Stomach (tissue), 9 donors: Measurements from ENCODE around the gene SGIP1. TPM values are rescaled to one million over a fixed set of nuclear protein-coding genes. Genes with fewer than 3 reads are reported as not detected.

Experiments
- DNase-seq, 2 donors: peaks; one replicate each; pipeline versions ENCODE4 v3.0.0 to v3.0.0-alpha.2; 2013 to 2019
- H3K27ac ChIP-seq, 5 donors: fragments of 200-600 bp in 4 of 5; sonication (generic) in 4 of 5; one replicate each; pipeline ENCODE4 v1.5.1; 2013 to 2019; ENCODE audit warnings: mild to moderate bottlenecking in 1 of 5, moderate library complexity in 1 of 5
- H3K27me3 ChIP-seq, 3 donors: fragments of 200-600 bp; sonication (generic); one replicate each; pipeline ENCODE4 v1.5.1; 2017 to 2019; ENCODE audit warnings: mixed run types in 1 of 3
- H3K36me3 ChIP-seq, 4 donors: fragments of 200-600 bp; sonication (generic); 1 replicate in 3 of 4; 2 replicates in 1 of 4; pipeline ENCODE4 v1.5.1; 2016 to 2019
- H3K4me1 ChIP-seq, 4 donors: fragments of 200-600 bp; sonication (generic); one replicate each; pipeline ENCODE4 v1.5.1; 2016 to 2019
- H3K4me3 ChIP-seq, 4 donors: fragments of 200-600 bp; sonication (generic) in 3 of 4; one replicate each; pipeline ENCODE4 v1.5.1; 2016 to 2019; ENCODE audit warnings: mild to moderate bottlenecking in 1 of 4
- H3K9me3 ChIP-seq, 4 donors: fragments of 200-600 bp; sonication (generic); one replicate each; pipeline ENCODE4 v1.5.1; 2016 to 2019
- CTCF ChIP-seq, 7 experiments: fragments of 450-650 bp in 4 of 7; fragments of 200-600 bp in 3 of 7; sonication (generic) in 3 of 7; IDR thresholded peaks; one replicate each; pipeline ENCODE4 v1.5.1; 2016 to 2019; ENCODE audit warnings: antibody characterized with exemption in 7 of 7, control low read depth in 2 of 7, mild to moderate bottlenecking in 1 of 7
- EP300 ChIP-seq: sonication (generic); formaldehyde crosslinking; IDR thresholded peaks from one replicate; pipeline ENCODE4 v1.6.1; 2017; ENCODE audit warnings: antibody characterized with exemption
- POLR2A ChIP-seq, 4 donors: fragments of 450-650 bp; IDR thresholded peaks; one replicate each; pipeline ENCODE4 v1.6.1; 2016; ENCODE audit warnings: antibody characterized with exemption in 4 of 4, control low read depth in 2 of 4, mild to moderate bottlenecking in 1 of 4, moderate library complexity in 1 of 4
- POLR2AphosphoS5 ChIP-seq, 3 donors: sonication (generic); formaldehyde crosslinking; IDR thresholded peaks; one replicate each; pipeline ENCODE4 v1.6.1; 2016; ENCODE audit warnings: antibody characterized with exemption in 3 of 3
- WGBS, 5 donors: extraction: QIAGEN DNeasy Blood & Tissue Kit in 3 of 5; methylation state at CpG; one replicate each; pipeline versions ENCODE4 v1.1.5 to v1.1.7; 2013 to 2018; 5-methylcytosine and 5-hydroxymethylcytosine counted together
- intact Hi-C: fragments of 100-400 bp; cut with DNase I; formaldehyde crosslinking; loops from one replicate; pipeline ENCODE4 v1.15.1; 2023; ENCODE audit warnings: low total_unique reads
- polyA plus RNA-seq, 3 donors: library from polyadenylated mRNA; stranded (reverse); fragments of 200-250 nt; gene quantifications; one replicate each; pipeline ENCODE4 v1.2.3, GENCODE V29; 2013
- total RNA-seq, 5 donors: library from RNA; depleted of rRNA; stranded (reverse); fragments of >200 nt; gene quantifications; one replicate each; pipeline versions ENCODE4 v1.1.0 to v1.2.3, GENCODE V29; 2014 to 2016
- donor health status: healthy with polysubstance abuse.
- donor health status: Bipolar disorder and iron deficiency.
- donor health status: healthy.

SGIP1 gene
- total and polyA plus RNA-seq, 8 donors = 1.2 to 44.9 (median 3.0) TPM; not detected in 1

- intact Hi-C loops = no loop called here
- no peak overlapping the region for H3K27ac ChIP-seq
- WGBS, 5 donors = 68 to 91% (median 89%) methylated on average over 3 of the region's 3 CpGs
- no peaks in the 10 kb centered on the region for H3K4me1 ChIP-seq
- H3K36me3 ChIP-seq = no peaks in the 10 kb centered on the region
- TF ChIP-seq POLR2A (IDR thresholded peaks at IDR 0.05) = no peak
- TF ChIP-seq EP300 = no peak
- TF ChIP-seq POLR2AphosphoS5 (IDR thresholded peaks at IDR 0.05) = no peak
- no peak for TF ChIP-seq CTCF (IDR thresholded peaks at IDR 0.05)
- H3K27me3 ChIP-seq = no peaks in the 10 kb centered on the region
- DNase-seq = no peak
- H3K9me3 ChIP-seq = no peaks in the 10 kb centered on the region
- no peak overlapping the region for H3K4me3 ChIP-seq
Measured at GRCh38 chr1:66497910-66498309, 36.0 kb upstream of the SGIP1 start.

- intact Hi-C loops = no loop called here
- no peaks in the 10 kb centered on the region for H3K36me3 ChIP-seq
- TF ChIP-seq POLR2A (IDR thresholded peaks at IDR 0.05) (no peak), POLR2AphosphoS5 (IDR thresholded peaks at IDR 0.05) (no peak), EP300 (no peak), CTCF (IDR thresholded peaks at IDR 0.05) (no peak)
- no peak for DNase-seq
- no peaks in the 10 kb centered on the region for H3K9me3 ChIP-seq
- H3K4me1 ChIP-seq = no peaks in the 10 kb centered on the region
- H3K27me3 ChIP-seq = no peaks in the 10 kb centered on the region
- H3K4me3 ChIP-seq = no peak overlapping the region
- 67 to 81% (median 69%) methylated on average over 1 of the region's 1 CpG for WGBS, 5 donors
- H3K27ac ChIP-seq = no peak overlapping the region
Measured at GRCh38 chr1:66500301-66500700, 33.7 kb upstream of the SGIP1 start.

GRCh38 chr1:66502086-66502485 is 31.9 kb upstream of the SGIP1 start:
- no peaks in the 10 kb centered on the region for H3K27me3 ChIP-seq
- intact Hi-C loops = no loop called here
- no peaks in the 10 kb centered on the region for H3K9me3 ChIP-seq
- 34 to 55% (median 42%) methylated on average over 1 of the region's 1 CpG for WGBS, 5 donors
- peaks cover 0 to 4% (median 0%) of the 10 kb centered on the region in 4 donors for H3K4me1 ChIP-seq
- H3K27ac ChIP-seq = no peak overlapping the region
- H3K4me3 ChIP-seq = no peak overlapping the region
- no peak for TF ChIP-seq CTCF (IDR thresholded peaks at IDR 0.05)
- TF ChIP-seq EP300 = no peak
- TF ChIP-seq POLR2AphosphoS5 (IDR thresholded peaks at IDR 0.05) = no peak
- no peak for TF ChIP-seq POLR2A (IDR thresholded peaks at IDR 0.05)
- H3K36me3 ChIP-seq = no peaks in the 10 kb centered on the region
- DNase-seq = no peak

- Histone ChIP-seq H3K4me1 (peaks cover 0 to 4% (median 0%) of the 10 kb centered on the region in 4 donors), H3K4me3 (no peak overlapping the region), H3K27me3 (no peaks in the 10 kb centered on the region), H3K27ac (no peak overlapping the region), H3K9me3 (no peaks in the 10 kb centered on the region), H3K36me3 (no peaks in the 10 kb centered on the region)
- no peak for TF ChIP-seq POLR2AphosphoS5 (IDR thresholded peaks at IDR 0.05)
- peak in 4 of 7 experiments; percentile 16 to 44 (median 30) for TF ChIP-seq CTCF (IDR thresholded peaks at IDR 0.05)
- intact Hi-C loops = no loop called here
- peak; percentile 35 to 73 for DNase-seq
- 29 to 42% (median 32%) methylated on average over 3 of the region's 3 CpGs for WGBS, 5 donors
Measured at GRCh38 chr1:66503841-66504470, 30.0 kb upstream of the SGIP1 start.
